Measurements from ENCODE around the gene SIRT4.
"Not testable (repeated sequence)": the region's sequence is repeated elsewhere in the genome, so short reads cannot be mapped to it uniquely, and the experiment has no call there.

SIRT4 gene

GRCh38 chr12:120335447-120335846 is 33.3 kb downstream of the SIRT4 start:
- DNase-seq (ENCODE audit: low read depth in 2 of 2) = not testable (repeated sequence)

- DNase-seq (ENCODE audit: low read depth in 2 of 2) = not testable (repeated sequence)
These were observed 34.3 kb downstream of the SIRT4 start for GRCh38 chr12:120336392-120336791.

- no peak for DNase-seq (ENCODE audit: low read depth in 2 of 2)
These were observed 35.6 kb downstream of the SIRT4 start for GRCh38 chr12:120337730-120338129.

GRCh38 chr12:120339256-120339655 is 37.1 kb downstream of the SIRT4 start:
- no peak for DNase-seq (ENCODE audit: low read depth in 2 of 2)

- DNase-seq (ENCODE audit: low read depth in 2 of 2) = no peak
These were observed 40.3 kb downstream of the SIRT4 start for GRCh38 chr12:120342175-120343038.

GRCh38 chr12:120343039-120343537 is 41.0 kb downstream of the SIRT4 start:
- no peak for DNase-seq (ENCODE audit: low read depth in 2 of 2)

GRCh38 chr12:120343692-120344091 is 41.6 kb downstream of the SIRT4 start:
- no peak for DNase-seq (ENCODE audit: low read depth in 2 of 2)

GRCh38 chr12:120346031-120346430 is 43.9 kb downstream of the SIRT4 start:
- no peak for DNase-seq (ENCODE audit: low read depth in 2 of 2)

GRCh38 chr12:120346681-120347080 is 44.6 kb downstream of the SIRT4 start:
- no peak for DNase-seq (ENCODE audit: low read depth in 2 of 2)

- no peak for DNase-seq (ENCODE audit: low read depth in 2 of 2)
These were observed 45.6 kb downstream of the SIRT4 start for GRCh38 chr12:120347766-120348165.

GRCh38 chr12:120350576-120351350 is 48.6 kb downstream of the SIRT4 start:
- DNase-seq (ENCODE audit: low read depth in 2 of 2) = no peak

GRCh38 chr12:120352117-120352516 is 50.0 kb downstream of the SIRT4 start:
- DNase-seq (ENCODE audit: low read depth in 2 of 2) = no peak

- no peak for DNase-seq (ENCODE audit: low read depth in 2 of 2)
These were observed 51.0 kb downstream of the SIRT4 start for GRCh38 chr12:120353136-120353535.

GRCh38 chr12:120353556-120354317 is 51.6 kb downstream of the SIRT4 start:
- no peak for DNase-seq (ENCODE audit: low read depth in 2 of 2)

GRCh38 chr12:120356567-120357030 is 54.5 kb downstream of the SIRT4 start:
- DNase-seq (ENCODE audit: low read depth in 2 of 2) = peak; percentile 64 to 68

GRCh38 chr12:120357104-120357503 is 55.0 kb downstream of the SIRT4 start:
- DNase-seq (ENCODE audit: low read depth in 2 of 2) = no peak

GRCh38 chr12:120358412-120359100 is 56.4 kb downstream of the SIRT4 start:
- DNase-seq (ENCODE audit: low read depth in 2 of 2) = no peak

GRCh38 chr12:120359128-120359527 is 57.0 kb downstream of the SIRT4 start:
- no peak for DNase-seq (ENCODE audit: low read depth in 2 of 2)

- DNase-seq (ENCODE audit: low read depth in 2 of 2) = no peak
These were observed 59.5 kb downstream of the SIRT4 start for GRCh38 chr12:120361506-120362208.
